Breast epithelium (tissue), 4 donors: ENCODE results near the gene NACC2. TPM values are rescaled to one million over a fixed set of nuclear protein-coding genes. Genes with fewer than 3 reads are reported as not detected.
A peak's percentile ranks its signal among the peaks of the same experiment; 100 is the strongest.
"Not testable (repeated sequence)": the region's sequence is repeated elsewhere in the genome, so short reads cannot be mapped to it uniquely, and the experiment has no call there.

Source experiments
- DNase-seq, 2 donors: peaks; one replicate each; pipeline ENCODE4 v3.0.0-alpha.2; 2019; ENCODE audit warnings: low spot score in 2 of 2
- H3K27ac ChIP-seq, 2 donors: fragments of 200-600 bp; sonication (generic) in 1 of 2; one replicate each; pipeline ENCODE4 v1.5.1; 2016 to 2019; ENCODE audit warnings: mild to moderate bottlenecking in 1 of 2
- H3K27me3 ChIP-seq, 2 donors: fragments of 200-600 bp; sonication (generic) in 1 of 2; one replicate each; pipeline versions ENCODE4 v1.5.1 to v1.6.0; 2017 to 2019; ENCODE audit warnings: control low read depth in 1 of 2, mild to moderate bottlenecking in 1 of 2
- H3K36me3 ChIP-seq: fragments of 200-600 bp; one replicate; pipeline ENCODE4 v1.5.1; 2019
- H3K4me1 ChIP-seq, 2 donors: fragments of 200-600 bp; sonication (generic); one replicate each; pipeline ENCODE4 v1.5.1; 2016 to 2019; ENCODE audit warnings: control low read depth in 1 of 2
- H3K4me3 ChIP-seq, 3 donors: fragments of 200-600 bp; sonication (generic); 1 replicate in 2 of 3; 2 replicates in 1 of 3; pipeline ENCODE4 v1.5.1; 2016 to 2019; ENCODE audit warnings: mild to moderate bottlenecking in 3 of 3, moderate library complexity in 2 of 3
- H3K9me3 ChIP-seq, 2 donors: fragments of 200-600 bp; sonication (generic) in 1 of 2; one replicate each; pipeline ENCODE4 v1.5.1; 2016 to 2019; ENCODE audit warnings: control low read depth in 1 of 2
- POLR2A ChIP-seq: fragments of 450-650 bp; IDR thresholded peaks from one replicate; pipeline ENCODE4 v1.6.1; 2016; ENCODE audit warnings: antibody characterized with exemption, mild to moderate bottlenecking, moderate library complexity
- POLR2AphosphoS5 ChIP-seq, 3 donors: sonication (generic); formaldehyde crosslinking; IDR thresholded peaks; one replicate each; pipeline ENCODE4 v1.6.1; 2017; ENCODE audit warnings: antibody characterized with exemption in 3 of 3
- intact Hi-C: fragments of 100-400 bp; cut with DNase I; formaldehyde crosslinking; loops from one replicate; pipeline ENCODE4 v1.15.1; 2023; ENCODE audit warnings: low total_unique reads
- total RNA-seq, 3 donors: library from RNA; depleted of rRNA; stranded (reverse); fragments of >200 nt; gene quantifications; one replicate each; pipeline ENCODE4 v1.1.0, GENCODE V29; 2016
- TF ChIP-seq, protein P1 (sequence below), 3 donors: fragments of 450-650 bp; IDR thresholded peaks; one replicate each; pipeline ENCODE4 v1.5.1; 2016 to 2017; ENCODE audit warnings: antibody characterized with exemption in 3 of 3, mild to moderate bottlenecking in 3 of 3, moderate library complexity in 3 of 3

Gene NACC2
- total RNA-seq, 3 donors from 2014 or later, result 14.0 to 24.2 (median 19.3) TPM

DNA sequence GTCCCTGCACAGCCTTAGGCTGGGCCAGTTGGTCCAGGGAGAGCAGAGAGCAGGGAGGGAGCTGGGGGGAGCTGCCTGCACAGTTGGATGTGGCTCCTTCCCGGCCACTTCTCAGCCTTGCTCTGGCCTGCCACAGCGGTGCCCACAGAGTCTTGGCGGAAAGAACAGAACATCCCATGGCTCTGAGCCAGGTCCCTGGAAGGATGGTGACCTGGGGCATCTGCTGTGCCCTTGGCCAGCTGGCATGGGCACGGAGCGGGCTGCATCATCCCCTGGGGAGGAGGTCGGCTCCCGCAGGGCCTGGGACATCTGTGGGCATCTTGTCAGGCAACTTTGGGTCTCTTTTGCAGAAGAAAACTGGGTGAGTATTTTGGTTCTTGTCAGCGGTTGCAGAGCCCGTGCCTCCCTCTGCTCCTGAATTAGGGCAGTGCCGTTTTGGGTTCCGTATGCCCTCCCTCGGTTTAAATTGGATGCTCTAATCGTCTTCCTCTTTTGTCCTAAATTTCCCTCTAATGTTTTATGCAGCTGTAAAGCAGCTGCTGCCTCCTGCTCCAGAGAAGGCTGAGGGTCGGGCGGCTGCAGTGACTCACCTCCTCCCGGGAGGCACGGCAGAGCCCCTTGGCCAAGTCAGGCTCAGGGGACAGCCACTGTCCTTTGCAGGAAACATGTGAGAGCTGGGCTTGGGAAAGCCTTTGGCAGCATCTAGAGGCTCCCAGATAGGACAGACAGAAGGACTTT, 10.5 kb upstream of the NACC2 start:
- Histone ChIP-seq H3K27me3 (peaks cover 2 to 9% of the 10 kb centered on the region in 2 donors), H3K27ac (peak overlapping the region in 1 of 2 donors; percentile 71), H3K36me3 (no peaks in the 10 kb centered on the region), H3K9me3 (no peaks in the 10 kb centered on the region), H3K4me3 (no peak overlapping the region), H3K4me1 (peaks cover 4 to 9% of the 10 kb centered on the region in 2 donors)
- intact Hi-C loops, result no loop called here
- no peak for DNase-seq
- TF ChIP-seq POLR2A (no peak), POLR2AphosphoS5 (IDR thresholded peaks at IDR 0.05) (no peak)
- TF ChIP-seq, protein P1, sequence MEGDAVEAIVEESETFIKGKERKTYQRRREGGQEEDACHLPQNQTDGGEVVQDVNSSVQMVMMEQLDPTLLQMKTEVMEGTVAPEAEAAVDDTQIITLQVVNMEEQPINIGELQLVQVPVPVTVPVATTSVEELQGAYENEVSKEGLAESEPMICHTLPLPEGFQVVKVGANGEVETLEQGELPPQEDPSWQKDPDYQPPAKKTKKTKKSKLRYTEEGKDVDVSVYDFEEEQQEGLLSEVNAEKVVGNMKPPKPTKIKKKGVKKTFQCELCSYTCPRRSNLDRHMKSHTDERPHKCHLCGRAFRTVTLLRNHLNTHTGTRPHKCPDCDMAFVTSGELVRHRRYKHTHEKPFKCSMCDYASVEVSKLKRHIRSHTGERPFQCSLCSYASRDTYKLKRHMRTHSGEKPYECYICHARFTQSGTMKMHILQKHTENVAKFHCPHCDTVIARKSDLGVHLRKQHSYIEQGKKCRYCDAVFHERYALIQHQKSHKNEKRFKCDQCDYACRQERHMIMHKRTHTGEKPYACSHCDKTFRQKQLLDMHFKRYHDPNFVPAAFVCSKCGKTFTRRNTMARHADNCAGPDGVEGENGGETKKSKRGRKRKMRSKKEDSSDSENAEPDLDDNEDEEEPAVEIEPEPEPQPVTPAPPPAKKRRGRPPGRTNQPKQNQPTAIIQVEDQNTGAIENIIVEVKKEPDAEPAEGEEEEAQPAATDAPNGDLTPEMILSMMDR (IDR thresholded peaks at IDR 0.05), result no peak

DNA sequence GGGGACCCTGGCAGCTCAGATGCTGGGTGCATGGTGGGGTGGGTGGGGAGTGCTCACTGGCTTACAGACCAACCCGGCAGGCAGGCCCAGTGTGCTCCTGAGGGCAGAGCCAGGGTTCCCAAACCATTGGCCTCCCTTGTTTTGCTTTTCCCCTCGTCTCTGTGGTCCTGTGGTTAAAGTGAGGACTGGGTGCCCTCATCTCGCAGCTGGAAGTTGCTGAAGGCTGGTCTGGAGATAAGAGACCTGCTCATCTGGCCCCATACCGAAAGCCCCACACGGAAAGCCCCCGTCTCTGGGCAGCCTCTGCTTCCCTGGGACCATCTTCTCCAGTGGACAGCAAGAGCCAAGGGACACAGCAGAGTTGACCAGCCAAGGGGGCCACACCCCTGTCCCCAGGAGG, 9.8 kb upstream of the NACC2 start:
- H3K27me3 ChIP-seq, result peaks cover 2 to 10% of the 10 kb centered on the region in 2 donors
- H3K4me3 ChIP-seq, result no peak overlapping the region
- intact Hi-C loops, result no loop called here
- DNase-seq, result no peak
- TF ChIP-seq, protein P1 (IDR thresholded peaks at IDR 0.05), result no peak
- no peak for TF ChIP-seq POLR2AphosphoS5 (IDR thresholded peaks at IDR 0.05)
- no peak for TF ChIP-seq POLR2A
- peak overlapping the region in 1 of 2 donors; percentile 71 for H3K27ac ChIP-seq
- no peaks in the 10 kb centered on the region for H3K9me3 ChIP-seq
- H3K36me3 ChIP-seq, result no peaks in the 10 kb centered on the region
- peaks cover 0 to 9% of the 10 kb centered on the region in 2 donors for H3K4me1 ChIP-seq

DNA sequence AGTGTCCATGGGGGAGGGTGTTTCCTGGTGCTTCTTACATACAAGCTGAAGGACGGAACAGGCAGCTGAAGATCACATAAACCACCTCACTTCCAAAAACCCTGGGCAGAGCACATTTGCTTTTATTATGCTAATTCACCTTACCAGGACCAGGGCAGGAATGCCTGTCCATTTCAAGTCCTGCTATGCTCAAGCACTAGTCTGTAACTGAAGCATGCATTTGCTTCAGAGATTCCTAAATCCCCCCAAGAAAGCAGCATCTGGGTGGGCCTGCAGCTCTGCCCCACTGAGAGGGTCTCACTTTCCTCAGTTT, 9.4 kb upstream of the NACC2 start:
- DNase-seq, result no peak
- intact Hi-C loops, result no loop called here
- Histone ChIP-seq H3K4me1 (peaks cover 0 to 9% of the 10 kb centered on the region in 2 donors), H3K36me3 (no peaks in the 10 kb centered on the region), H3K4me3 (no peak overlapping the region), H3K27ac (no peak overlapping the region), H3K27me3 (peaks cover 2 to 10% of the 10 kb centered on the region in 2 donors), H3K9me3 (no peaks in the 10 kb centered on the region)
- no peak for TF ChIP-seq POLR2A
- TF ChIP-seq, protein P1 (IDR thresholded peaks at IDR 0.05), result no peak
- TF ChIP-seq POLR2AphosphoS5 (IDR thresholded peaks at IDR 0.05), result no peak

DNA sequence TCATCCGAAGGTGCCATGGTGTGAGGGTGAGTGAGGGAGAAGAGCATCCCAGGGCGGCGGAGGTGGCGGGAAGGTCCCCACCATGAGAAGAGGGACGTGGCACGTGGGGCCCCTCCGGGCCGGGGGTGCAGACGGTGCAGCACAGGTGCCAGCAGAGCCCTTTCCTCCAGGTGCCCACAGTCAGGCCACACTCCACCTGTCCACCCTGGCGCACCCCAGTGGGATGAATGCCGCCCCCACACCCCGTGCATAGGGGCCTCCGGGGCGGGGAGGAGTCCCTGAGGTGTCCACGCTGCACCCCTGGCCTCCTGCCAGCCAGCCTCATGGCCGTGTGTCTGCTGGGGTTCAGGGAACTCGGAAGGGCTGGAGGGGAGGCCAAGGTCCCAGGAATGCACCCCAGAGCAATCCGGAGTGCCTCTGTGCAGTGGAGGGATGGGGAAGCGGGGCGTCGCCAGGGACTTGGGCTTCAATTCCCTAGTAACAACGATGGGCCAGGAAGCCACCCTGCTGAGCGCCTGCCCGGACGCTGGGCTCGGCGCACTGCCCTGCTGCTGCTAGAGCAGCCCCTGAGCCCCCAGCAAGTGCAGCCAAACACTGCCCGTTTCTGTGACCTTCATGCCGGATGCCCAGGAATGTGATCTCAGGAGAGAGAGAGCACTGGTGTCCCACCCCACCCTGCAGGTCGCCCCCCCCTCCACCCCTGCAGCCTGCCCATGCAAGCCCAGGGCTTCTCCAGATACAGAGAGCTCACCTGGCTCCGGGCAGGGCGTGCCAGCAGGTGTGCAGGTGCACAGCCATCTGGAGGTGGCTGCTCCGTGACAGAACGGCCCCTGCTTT, 8.8 kb upstream of the NACC2 start:
- no peak for DNase-seq
- peaks cover 2 to 10% of the 10 kb centered on the region in 2 donors for H3K27me3 ChIP-seq
- H3K4me1 ChIP-seq, result peaks cover 0 to 9% of the 10 kb centered on the region in 2 donors
- no peak overlapping the region for H3K27ac ChIP-seq
- H3K4me3 ChIP-seq, result no peak overlapping the region
- TF ChIP-seq POLR2A (no peak), POLR2AphosphoS5 (IDR thresholded peaks at IDR 0.05) (no peak)
- TF ChIP-seq, protein P1 (IDR thresholded peaks at IDR 0.05), result no peak
- H3K9me3 ChIP-seq, result no peaks in the 10 kb centered on the region
- intact Hi-C loops, result no loop called here
- no peaks in the 10 kb centered on the region for H3K36me3 ChIP-seq

DNA sequence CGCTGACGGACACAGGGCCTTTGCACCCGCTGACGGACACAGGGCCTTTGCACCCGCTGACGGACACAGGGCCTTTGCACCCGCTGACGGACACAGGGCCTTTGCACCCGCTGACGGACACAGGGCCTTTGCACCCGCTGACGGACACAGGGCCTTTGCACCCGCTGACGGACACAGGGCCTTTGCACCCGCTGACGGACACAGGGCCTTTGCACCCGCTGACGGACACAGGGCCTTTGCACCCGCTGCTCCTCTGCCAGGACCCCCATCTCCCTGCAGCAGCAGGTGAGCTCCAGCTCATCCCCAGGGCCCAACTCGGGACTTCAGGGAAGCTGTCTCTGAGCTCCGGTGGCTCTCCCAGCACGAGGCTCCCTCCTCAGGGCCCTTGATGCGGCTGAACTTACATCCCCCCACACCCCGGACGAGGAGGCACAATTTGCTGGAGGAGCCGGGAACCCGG, 6.6 kb upstream of the NACC2 start:
- H3K27ac ChIP-seq, intact Hi-C loops: not testable (repeated sequence)

More for the DNA sequence above, 6.6 kb upstream of the NACC2 start:
- H3K4me1 ChIP-seq, H3K4me3 ChIP-seq, H3K9me3 ChIP-seq, H3K36me3 ChIP-seq, DNase-seq, H3K27me3 ChIP-seq: not testable (repeated sequence)
